Measurements from ENCODE around the gene CD37.

DNA sequence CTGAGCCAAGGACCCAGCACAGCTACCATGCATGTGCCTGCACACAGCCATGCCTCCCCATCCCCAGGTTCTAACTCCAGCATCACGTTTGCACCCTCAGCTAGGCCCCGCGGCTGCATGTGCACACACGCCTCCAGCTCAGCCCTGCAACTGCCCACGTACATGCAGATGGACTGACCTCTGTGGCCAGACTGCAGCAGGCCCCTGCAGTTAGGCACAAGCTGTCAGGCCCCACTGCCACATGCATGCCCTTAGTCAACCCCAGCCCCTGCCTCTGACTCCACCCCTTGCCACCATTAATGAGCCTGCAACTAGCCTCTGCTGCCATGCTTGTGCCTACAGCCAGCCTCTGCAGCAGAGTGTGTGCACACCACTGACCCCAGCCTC lies 33.3 kb upstream of the CD37 start:
- TF ChIP-seq CTCF (IDR thresholded peaks at IDR 0.05; ENCODE audit: low read depth, low read length) (no peak), MYC (IDR thresholded peaks at IDR 0.05; ENCODE audit: low read depth, low read length) (no peak), POLR2A (IDR thresholded peaks at IDR 0.05; ENCODE audit: extremely low read depth, insufficient read length) (no peak)
